Subcutaneous adipose tissue (tissue), 4 donors: ENCODE data around the gene SNRPA. TPM values are rescaled to one million over a fixed set of nuclear protein-coding genes. Genes with fewer than 3 reads are reported as not detected.

Source experiments
- total RNA-seq, 4 donors: library from RNA; depleted of rRNA; stranded (reverse); fragments of >200 nt; gene quantifications; one replicate each; pipeline ENCODE4 v1.1.0, GENCODE V29; 2016
- TF ChIP-seq, protein P1 (sequence below): fragments of 450-650 bp; IDR thresholded peaks from one replicate; pipeline ENCODE4 v1.5.1; 2016; ENCODE audit warnings: low read depth, mild to moderate bottlenecking, control low read depth, antibody characterized with exemption, moderate library complexity

Gene SNRPA
- total RNA-seq, 4 donors from 2014 or later = 19.1 to 50.1 (median 29.7) TPM

DNA sequence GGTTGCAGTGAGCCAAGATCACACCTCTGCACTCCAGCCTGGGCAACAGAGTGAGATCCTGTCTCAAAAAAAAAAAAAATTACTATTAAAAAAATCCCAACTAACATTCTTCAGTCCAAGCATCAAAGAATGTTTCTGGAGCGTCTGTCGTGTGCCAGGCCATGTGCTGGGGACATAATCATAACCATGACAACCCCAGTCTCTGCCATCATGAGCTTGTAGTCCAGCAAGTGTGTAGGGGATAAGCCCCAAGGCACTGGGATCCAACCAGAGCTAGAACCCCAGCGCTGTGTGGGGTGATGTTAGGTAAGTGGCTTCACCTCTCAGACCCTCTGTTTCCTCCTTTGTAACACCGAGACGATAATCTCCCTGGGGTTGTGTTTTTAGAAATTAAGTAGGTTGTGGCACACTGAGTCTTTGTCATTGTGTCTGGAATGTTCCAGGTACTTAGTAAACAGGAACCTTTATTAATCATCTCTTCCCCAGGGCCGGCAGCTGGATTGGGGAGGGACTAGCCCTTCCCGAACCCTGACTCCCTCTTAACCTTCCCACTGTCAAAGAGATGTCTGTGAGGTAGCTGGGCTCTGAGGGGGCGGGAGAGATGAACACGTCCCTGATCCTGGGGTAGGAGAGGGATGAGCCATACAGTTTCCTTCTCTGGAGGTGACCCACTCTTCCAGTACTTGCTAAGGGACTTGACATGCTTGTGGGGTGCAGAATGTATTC, 28.9 kb upstream of the SNRPA start:
- TF ChIP-seq, protein P1, sequence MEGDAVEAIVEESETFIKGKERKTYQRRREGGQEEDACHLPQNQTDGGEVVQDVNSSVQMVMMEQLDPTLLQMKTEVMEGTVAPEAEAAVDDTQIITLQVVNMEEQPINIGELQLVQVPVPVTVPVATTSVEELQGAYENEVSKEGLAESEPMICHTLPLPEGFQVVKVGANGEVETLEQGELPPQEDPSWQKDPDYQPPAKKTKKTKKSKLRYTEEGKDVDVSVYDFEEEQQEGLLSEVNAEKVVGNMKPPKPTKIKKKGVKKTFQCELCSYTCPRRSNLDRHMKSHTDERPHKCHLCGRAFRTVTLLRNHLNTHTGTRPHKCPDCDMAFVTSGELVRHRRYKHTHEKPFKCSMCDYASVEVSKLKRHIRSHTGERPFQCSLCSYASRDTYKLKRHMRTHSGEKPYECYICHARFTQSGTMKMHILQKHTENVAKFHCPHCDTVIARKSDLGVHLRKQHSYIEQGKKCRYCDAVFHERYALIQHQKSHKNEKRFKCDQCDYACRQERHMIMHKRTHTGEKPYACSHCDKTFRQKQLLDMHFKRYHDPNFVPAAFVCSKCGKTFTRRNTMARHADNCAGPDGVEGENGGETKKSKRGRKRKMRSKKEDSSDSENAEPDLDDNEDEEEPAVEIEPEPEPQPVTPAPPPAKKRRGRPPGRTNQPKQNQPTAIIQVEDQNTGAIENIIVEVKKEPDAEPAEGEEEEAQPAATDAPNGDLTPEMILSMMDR = no peak

GRCh38 chr19:40723661-40724254, 27.2 kb upstream of the SNRPA start:
- TF ChIP-seq, protein P1 = no peak

DNA sequence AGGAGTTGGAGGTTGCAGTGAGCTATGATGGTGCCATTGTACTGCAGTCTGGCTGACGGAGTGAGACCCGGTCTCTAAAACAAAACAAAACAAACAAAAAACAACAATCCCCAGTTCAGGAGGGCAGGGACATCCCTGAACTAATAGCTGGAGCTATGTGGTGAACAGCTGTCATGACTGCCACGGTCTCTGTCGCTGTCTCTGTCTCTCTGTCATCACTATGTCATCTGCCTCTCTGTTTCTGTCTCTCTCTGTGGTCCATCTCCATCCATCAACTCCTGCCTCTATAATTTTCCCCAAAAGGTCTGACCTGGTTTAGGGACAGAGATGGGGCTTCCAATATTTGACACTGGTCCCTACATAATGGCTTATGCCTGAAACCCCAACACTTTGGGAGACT, 26.7 kb upstream of the SNRPA start:
- TF ChIP-seq, protein P1 = no peak

GRCh38 chr19:40724855-40725254, 26.1 kb upstream of the SNRPA start:
- TF ChIP-seq, protein P1 = no peak

GRCh38 chr19:40726279-40726678, 24.7 kb upstream of the SNRPA start:
- TF ChIP-seq, protein P1 = no peak

DNA sequence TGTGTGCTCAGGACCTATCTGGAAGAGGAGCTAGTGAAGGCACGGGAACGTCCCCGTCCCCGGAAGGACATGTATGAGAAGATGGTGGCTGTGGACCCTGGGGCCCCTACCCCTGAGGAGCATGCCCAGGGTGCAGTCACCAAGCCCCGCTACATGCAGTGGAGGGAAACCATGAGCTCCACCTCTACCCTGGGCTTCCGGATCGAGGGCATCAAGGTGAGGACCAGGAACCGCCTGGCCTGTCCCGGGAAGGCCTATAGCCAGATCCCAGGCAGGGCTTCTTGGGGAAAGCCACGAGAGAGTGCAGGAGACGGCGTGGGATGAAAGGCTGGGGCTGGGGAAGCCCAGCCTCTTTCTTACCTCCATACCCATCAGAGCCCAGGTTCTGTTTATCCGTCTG, 17.9 kb upstream of the SNRPA start:
- TF ChIP-seq, protein P1 = no peak

DNA sequence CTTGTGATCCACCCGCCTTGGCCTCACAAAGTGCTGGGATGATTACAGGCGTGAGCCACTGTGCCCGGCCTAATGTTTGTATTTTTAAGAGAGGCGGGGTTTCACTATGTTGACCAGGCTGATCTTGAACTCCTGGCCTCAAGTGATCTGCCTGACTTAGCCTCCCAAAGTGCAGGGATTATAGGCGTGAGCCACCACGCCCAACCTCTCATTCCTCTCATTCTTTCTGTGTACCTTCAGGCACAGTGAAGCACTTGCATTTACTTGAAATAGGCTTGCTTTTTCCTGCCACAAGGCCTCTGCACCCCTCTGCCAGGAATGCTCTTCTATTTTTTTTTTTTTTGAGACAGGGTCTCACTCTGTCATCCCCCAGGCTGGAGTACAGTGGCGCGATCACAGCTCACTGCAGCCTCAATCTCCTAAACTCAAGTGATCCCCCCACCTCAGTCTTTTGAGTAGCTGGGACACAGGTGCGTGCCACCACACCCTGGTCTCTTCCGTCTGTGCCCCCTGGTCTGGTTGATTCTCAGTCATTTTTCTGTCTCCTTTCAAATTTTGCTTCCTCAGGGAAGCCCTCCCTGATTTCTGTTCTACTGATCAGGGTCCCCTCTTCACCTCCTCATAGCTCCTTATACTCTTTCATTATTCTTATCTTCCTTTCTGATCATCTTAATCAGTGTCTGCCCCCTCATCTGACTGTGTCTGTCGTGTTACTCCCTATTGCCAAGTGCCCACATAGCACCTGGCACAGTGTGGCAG, 15.8 kb upstream of the SNRPA start:
- TF ChIP-seq, protein P1 = no peak
